SK-N-SH (cell line): ENCODE measurements around the gene PDZD2. TPM values are rescaled to one million over a fixed set of nuclear protein-coding genes. Genes with fewer than 3 reads are reported as not detected.

ENCODE experiments used
- CTCF ChIA-PET: fragments of 300-600, 350-600 bp; formaldehyde crosslinking; extraction: SDS; loops from one replicate; lab custom pipeline; 2021; lab: Yijun Ruan, JAX
- POLR2A ChIA-PET: fragments of 350-600 bp; sonication (Branson Sonifier 250); formaldehyde crosslinking; extraction: SDS; loops from one replicate; lab custom pipeline; 2020; ENCODE audit warnings: antibody characterized with exemption, inconsistent platforms; lab: Yijun Ruan, JAX
- DNase-seq: peaks from one replicate; pipeline ENCODE4 v3.0.0; 2012
- H2AFZ ChIP-seq: fragments of 200-600 bp; sonication (generic); 2 replicates; pipeline ENCODE4 v1.8.1; 2016; ENCODE audit warnings: antibody characterized with exemption, mild to moderate bottlenecking, low read depth
- H3F3A ChIP-seq: fragments of 200-600 bp; sonication (generic); replicated peaks from 2 replicates; pipeline ENCODE3; 2016; ENCODE audit warnings: antibody characterized with exemption, mild to moderate bottlenecking; ENCODE audit not compliant: insufficient read depth
- H3K27ac ChIP-seq, 2 experiments: fragments of 200-500 bp in 1 of 2; fragments of 200-600 bp in 1 of 2; sonication (Bioruptor generic) in 1 of 2; sonication (generic), shearing (Covaris generic) in 1 of 2; 2 replicates each; pipeline versions ENCODE4 v1.5.1 to v1.6.1; 2014 to 2016; ENCODE audit warnings: low read depth in 2 of 2, inconsistent platforms in 1 of 2, low read length in 1 of 2, mild to moderate bottlenecking in 1 of 2, mixed read lengths in 1 of 2
- H3K27me3 ChIP-seq: fragments of 200-600 bp; sonication (generic), shearing (Covaris generic); 2 replicates; pipeline ENCODE4 v1.6.1; 2016; ENCODE audit warnings: mixed run types; ENCODE audit not compliant: insufficient read depth
- H3K36me3 ChIP-seq, 2 experiments: fragments of 200-500 bp in 1 of 2; fragments of 200-600 bp in 1 of 2; sonication (Bioruptor generic) in 1 of 2; sonication (generic) in 1 of 2; replicated peaks in 1 of 2; 2 replicates each; pipeline versions ENCODE3 to v1.5.1; 2014 to 2016; ENCODE audit warnings: low read length in 1 of 2, mild to moderate bottlenecking in 1 of 2; ENCODE audit not compliant: insufficient read depth in 2 of 2, control insufficient read depth in 1 of 2
- H3K4me1 ChIP-seq, 2 experiments: fragments of 200-500 bp in 1 of 2; fragments of 200-600 bp in 1 of 2; sonication (Bioruptor generic) in 1 of 2; sonication (generic), shearing (Covaris generic) in 1 of 2; 2 replicates each; pipeline versions ENCODE4 v1.5.1 to v1.6.1; 2014 to 2016; ENCODE audit warnings: low read depth in 1 of 2, low read length in 1 of 2, mixed run types in 1 of 2; ENCODE audit not compliant: insufficient read depth in 2 of 2, control insufficient read depth in 1 of 2
- H3K4me2 ChIP-seq: fragments of 200-600 bp; sonication (generic), shearing (Covaris generic); 2 replicates; pipeline ENCODE4 v1.6.1; 2017; ENCODE audit warnings: mixed run types
- H3K4me3 ChIP-seq, 2 experiments: fragments of 200-500 bp in 1 of 2; fragments of 200-600 bp in 1 of 2; sonication (Bioruptor generic) in 1 of 2; sonication (generic), shearing (Covaris generic) in 1 of 2; 2 replicates each; pipeline versions ENCODE4 v1.5.1 to v1.8.1; 2014 to 2016; ENCODE audit warnings: low read depth in 2 of 2, inconsistent platforms in 1 of 2, low read length in 1 of 2, mild to moderate bottlenecking in 1 of 2, mixed read lengths in 1 of 2, moderate library complexity in 1 of 2
- H3K79me2 ChIP-seq: fragments of 200-600 bp; sonication (generic); 2 replicates; pipeline ENCODE4 v1.8.1; 2017; ENCODE audit warnings: mild to moderate bottlenecking; ENCODE audit not compliant: insufficient read depth
- H3K9ac ChIP-seq: fragments of 200-600 bp; sonication (generic); 2 replicates; pipeline ENCODE4 v1.6.1; 2017; ENCODE audit warnings: mixed run types
- H3K9me2 ChIP-seq: fragments of 200-600 bp; sonication (generic); 2 replicates; pipeline ENCODE4 v1.6.1; 2017; ENCODE audit warnings: mixed run types
- H3K9me3 ChIP-seq: fragments of 200-600 bp; sonication (generic); 2 replicates; pipeline ENCODE4 v1.6.1; 2017; ENCODE audit warnings: mixed run types, mild to moderate bottlenecking, moderate library complexity
- H4K20me1 ChIP-seq: fragments of 200-600 bp; sonication (generic); 2 replicates; pipeline ENCODE4 v1.6.1; 2017; ENCODE audit warnings: mild to moderate bottlenecking, mixed run types; ENCODE audit not compliant: insufficient read depth
- CTCF ChIP-seq: fragments of 200-600 bp; sonication (generic); IDR thresholded peaks from 2 replicates; pipeline ENCODE4 v1.6.1; 2017; ENCODE audit warnings: antibody characterized with exemption, mild to moderate bottlenecking, moderate library complexity
- EP300 ChIP-seq, 2 experiments: IDR thresholded peaks; 2 replicates each; pipeline versions ENCODE4 v1.4.0 to v1.6.1; 2012; ENCODE audit warnings: borderline replicate concordance in 1 of 2, low read depth in 1 of 2, low read length in 1 of 2
- FOXJ3 ChIP-seq: sonication (generic); formaldehyde crosslinking; IDR thresholded peaks from 2 replicates; pipeline ENCODE4 v1.5.1; 2020; ENCODE audit warnings: mild to moderate bottlenecking, missing genetic modification reagents
- FOXM1 ChIP-seq: IDR thresholded peaks from 2 replicates; pipeline ENCODE4 v1.4.0; 2012; ENCODE audit warnings: low read depth, mild to moderate bottlenecking
- GABPA ChIP-seq: IDR thresholded peaks from 2 replicates; pipeline ENCODE4 v1.4.0; 2012; ENCODE audit warnings: low read depth, mild to moderate bottlenecking
- JUND ChIP-seq: IDR thresholded peaks from 2 replicates; pipeline ENCODE4 v1.4.0; 2012
- MAX ChIP-seq: IDR thresholded peaks from 2 replicates; pipeline ENCODE4 v1.4.0; 2012; ENCODE audit warnings: low read depth
- MXI1 ChIP-seq: IDR thresholded peaks from 2 replicates; pipeline ENCODE4 v1.6.1; 2012; ENCODE audit warnings: mild to moderate bottlenecking, low read depth, low read length, improper control_type of control experiment
- NFIC ChIP-seq: IDR thresholded peaks from 2 replicates; pipeline ENCODE4 v1.4.0; 2012; ENCODE audit warnings: borderline replicate concordance
- RAD21 ChIP-seq: IDR thresholded peaks from 2 replicates; pipeline ENCODE4 v1.6.1; 2012; ENCODE audit warnings: mild to moderate bottlenecking, low read length
- RCOR1 ChIP-seq: fragments of 150-350 bp; IDR thresholded peaks from 2 replicates; pipeline ENCODE4 v1.6.1; 2017; ENCODE audit warnings: antibody characterized with exemption, low read length
- SIN3A ChIP-seq: IDR thresholded peaks from 2 replicates; pipeline ENCODE4 v1.6.1; 2012; ENCODE audit warnings: low read depth, mild to moderate bottlenecking, low read length, moderate library complexity, borderline replicate concordance
- SMC3 ChIP-seq: IDR thresholded peaks from 2 replicates; pipeline ENCODE4 v1.6.1; 2012; ENCODE audit warnings: low read depth, low read length, improper control_type of control experiment
- TCF12 ChIP-seq: IDR thresholded peaks from 2 replicates; pipeline ENCODE4 v1.4.0; 2012
- USF1 ChIP-seq: IDR thresholded peaks from 2 replicates; pipeline ENCODE4 v1.4.0; 2012; ENCODE audit warnings: low read depth, borderline replicate concordance
- USF2 ChIP-seq: fragments of 150-350 bp; IDR thresholded peaks from 2 replicates; pipeline ENCODE4 v1.6.1; 2017; ENCODE audit warnings: antibody characterized with exemption, low read length, low read depth, borderline replicate concordance
- YY1 ChIP-seq: IDR thresholded peaks from 2 replicates; pipeline ENCODE4 v1.4.0; 2012; ENCODE audit warnings: low read depth, mild to moderate bottlenecking
- WGBS: methylation state at CpG from one replicate; pipeline ENCODE4 v1.1.6; 2017; ENCODE audit warnings: low lambda C conversion rate; 5-methylcytosine and 5-hydroxymethylcytosine counted together
- polyA plus RNA-seq, 3 experiments: library from polyadenylated mRNA; depleted of rRNA; stranded (reverse); fragments of >200 nt; gene quantifications; 2 replicates each; pipeline ENCODE4 v1.2.3, GENCODE V29; 2012

PDZD2 gene
- polyA plus RNA-seq, 1 of the 3 experiments (the other 2 are of a cell fraction) = 0.13 TPM

GRCh38 chr5:31805785-31806400, 167.0 kb downstream of the PDZD2 start:
- 23% methylated on average over 9 of the region's 9 CpGs for WGBS
- Histone ChIP-seq H3K9me3 (no peaks in the 10 kb centered on the region), H3K9ac (no peak overlapping the region), H3K36me3 (no peaks in the 10 kb centered on the region), H3K4me3 (no peak overlapping the region), H3F3A (peaks cover 3% of the 10 kb centered on the region), H4K20me1 (no peaks in the 10 kb centered on the region), H3K27ac (no peak overlapping the region), H3K79me2 (no peaks in the 10 kb centered on the region), H2AFZ (no peak overlapping the region), H3K27me3 (peaks cover 5% of the 10 kb centered on the region; the same call in 1 of the 2 replicates), H3K4me1 (peaks cover 0 to 13% of the 10 kb centered on the region in 2 experiments; a peak in 1 of 4 replicates), H3K9me2 (no peaks in the 10 kb centered on the region), H3K4me2 (no peak overlapping the region)
- CTCF ChIA-PET = interaction anchor here (1.5 to 3.8 kb wide), 4 partner anchors 13 to 287 kb away, joined by 3 to 24 read pairs (median 4); no protein-coding TSS in a partner anchor
- TF ChIP-seq NFIC (no peak), SIN3A (no peak), TCF12 (no peak), USF2 (no peak), YY1 (no peak), MAX (no peak), FOXJ3 (CRISPR knock-in tag) (no peak), JUND (no peak), GABPA (no peak), EP300 (IDR thresholded peaks at IDR 0.05; ENCODE audit: borderline replicate concordance in 1 of 2, low read depth in 1 of 2, low read length in 1 of 2) (no peak), RCOR1 (no peak), FOXM1 (no peak), SMC3 (no peak), USF1 (no peak), RAD21 (no peak), CTCF (no peak), MXI1 (no peak)
- DNase-seq = no peak
- POLR2A ChIA-PET = no interaction called here
